ENCODE results near the gene GCC2.

GCC2 gene

GRCh38 chr2:108454440-108454839 is 5.4 kb downstream of the GCC2 start:
- Histone ChIP-seq H3K27ac (no peak overlapping the region), H3K36me3 (ENCODE audit: control insufficient read depth, insufficient read depth, low read length) (no peaks in the 10 kb centered on the region), H3K9ac (no peak overlapping the region), H3K9me3 (ENCODE audit: control insufficient read depth, low read length) (no peaks in the 10 kb centered on the region), H3K4me3 (ENCODE audit: low read depth, low read length) (no peak overlapping the region), H2AFZ (no peak overlapping the region), H3K4me2 (ENCODE audit: low read length) (no peak overlapping the region), H3K27me3 (ENCODE audit: control insufficient read depth, insufficient read depth, low read length) (no peaks in the 10 kb centered on the region), H3K4me1 (no peaks in the 10 kb centered on the region), H3K79me2 (peaks cover 13% of the 10 kb centered on the region)
- no peak for TF ChIP-seq CTCF (IDR thresholded peaks at IDR 0.05)

- Histone ChIP-seq H2AFZ (no peak overlapping the region), H3K27ac (no peak overlapping the region), H3K4me3 (ENCODE audit: low read depth, low read length) (no peak overlapping the region), H3K79me2 (peaks cover 16% of the 10 kb centered on the region), H3K9ac (no peak overlapping the region), H3K9me3 (ENCODE audit: control insufficient read depth, low read length) (no peaks in the 10 kb centered on the region), H3K36me3 (ENCODE audit: control insufficient read depth, insufficient read depth, low read length) (no peaks in the 10 kb centered on the region), H3K27me3 (ENCODE audit: control insufficient read depth, insufficient read depth, low read length) (no peaks in the 10 kb centered on the region), H3K4me2 (ENCODE audit: low read length) (no peak overlapping the region), H3K4me1 (no peaks in the 10 kb centered on the region)
- no peak for TF ChIP-seq CTCF (IDR thresholded peaks at IDR 0.05)
Observed at GRCh38 chr2:108455571-108455970, 6.6 kb downstream of the GCC2 start.

- Histone ChIP-seq H3K36me3 (ENCODE audit: control insufficient read depth, insufficient read depth, low read length) (no peaks in the 10 kb centered on the region), H3K4me2 (ENCODE audit: low read length) (no peak overlapping the region)
- TF ChIP-seq CTCF (IDR thresholded peaks at IDR 0.05), result no peak
Observed at GRCh38 chr2:108458082-108458481, 9.1 kb downstream of the GCC2 start.

GRCh38 chr2:108459441-108459840 is 10.4 kb downstream of the GCC2 start:
- Histone ChIP-seq H3K4me3 (ENCODE audit: low read depth, low read length) (no peak overlapping the region), H3K4me1 (no peaks in the 10 kb centered on the region), H3K27ac (no peak overlapping the region), H3K9me3 (ENCODE audit: control insufficient read depth, low read length) (no peaks in the 10 kb centered on the region), H3K27me3 (ENCODE audit: control insufficient read depth, insufficient read depth, low read length) (no peaks in the 10 kb centered on the region), H3K9ac (no peak overlapping the region), H3K36me3 (ENCODE audit: control insufficient read depth, insufficient read depth, low read length) (no peaks in the 10 kb centered on the region), H3K4me2 (ENCODE audit: low read length) (no peak overlapping the region), H3K79me2 (peaks cover 23% of the 10 kb centered on the region), H2AFZ (no peak overlapping the region)
- TF ChIP-seq CTCF (IDR thresholded peaks at IDR 0.05), result no peak

More at GRCh38 chr2:108458082-108458481, 9.1 kb downstream of the GCC2 start:
- peaks cover 16% of the 10 kb centered on the region for H3K79me2 ChIP-seq
- no peak overlapping the region for H2AFZ ChIP-seq
- no peaks in the 10 kb centered on the region for H3K27me3 ChIP-seq (ENCODE audit: control insufficient read depth, insufficient read depth, low read length)
- no peak overlapping the region for H3K9ac ChIP-seq
- no peaks in the 10 kb centered on the region for H3K9me3 ChIP-seq (ENCODE audit: control insufficient read depth, low read length)
- no peaks in the 10 kb centered on the region for H3K4me1 ChIP-seq
- no peak overlapping the region for H3K4me3 ChIP-seq (ENCODE audit: low read depth, low read length)
- H3K27ac ChIP-seq, result no peak overlapping the region

- H3K27me3 ChIP-seq (ENCODE audit: control insufficient read depth, insufficient read depth, low read length), result no peaks in the 10 kb centered on the region
- peaks cover 23% of the 10 kb centered on the region for H3K79me2 ChIP-seq
- no peaks in the 10 kb centered on the region for H3K36me3 ChIP-seq (ENCODE audit: control insufficient read depth, insufficient read depth, low read length)
- H3K4me3 ChIP-seq (ENCODE audit: low read depth, low read length), result no peak overlapping the region
- H2AFZ ChIP-seq, result no peak overlapping the region
- no peaks in the 10 kb centered on the region for H3K4me1 ChIP-seq
- no peak overlapping the region for H3K27ac ChIP-seq
- no peak overlapping the region for H3K4me2 ChIP-seq (ENCODE audit: low read length)
- no peak overlapping the region for H3K9ac ChIP-seq
- no peaks in the 10 kb centered on the region for H3K9me3 ChIP-seq (ENCODE audit: control insufficient read depth, low read length)
- no peak for TF ChIP-seq CTCF (IDR thresholded peaks at IDR 0.05)
Observed at GRCh38 chr2:108460345-108461037, 11.5 kb downstream of the GCC2 start.
